Islet of Langerhans (tissue), 1 donor: ENCODE measurements around the gene SEMA6D.

Experiments
- FAIRE-seq: peaks from one replicate; lab custom pipeline; 2011; peaks lifted over from hg19 to GRCh38; lab: Jason Lieb, UNC

The SEMA6D gene

DNA sequence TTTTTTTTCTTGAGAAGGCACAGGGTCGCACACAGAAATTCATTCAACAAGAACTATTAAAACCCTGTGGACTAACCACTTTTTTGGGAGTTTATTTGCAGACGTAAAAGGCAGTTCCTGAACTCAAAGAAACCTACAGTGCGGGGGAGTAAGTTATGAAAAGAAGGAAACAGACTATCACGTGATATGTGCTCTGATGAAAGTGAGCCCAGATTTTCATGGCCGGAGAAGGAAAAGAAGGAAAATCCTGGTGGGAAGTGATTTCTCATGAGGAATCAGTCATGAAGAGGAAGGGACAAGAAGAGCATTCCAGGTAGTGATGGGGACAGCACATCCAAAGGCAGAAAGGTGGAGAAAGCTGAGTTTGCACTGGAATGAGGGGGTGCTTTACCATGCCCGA lies 26.1 kb downstream of the SEMA6D start:
- no peak for FAIRE-seq

DNA sequence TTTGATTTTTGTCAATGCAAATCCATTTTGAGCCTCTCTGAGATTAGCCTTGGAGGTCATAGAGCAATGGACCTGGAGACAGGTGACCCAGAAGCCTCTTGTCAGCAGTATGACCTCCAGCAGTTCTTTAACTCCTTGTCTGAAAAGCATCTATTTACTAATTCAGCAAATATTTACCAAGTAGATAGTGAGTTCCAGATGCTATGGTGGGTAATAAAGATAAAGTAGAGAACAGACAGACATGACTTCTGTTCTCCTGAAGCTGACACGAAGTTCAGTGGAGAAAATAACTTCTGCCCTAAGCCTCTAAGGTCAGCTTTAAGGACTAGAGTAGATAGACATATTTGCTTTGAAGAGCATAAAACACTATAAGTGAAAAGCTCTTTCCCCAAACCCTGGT lies 26.6 kb downstream of the SEMA6D start:
- FAIRE-seq = no peak

DNA sequence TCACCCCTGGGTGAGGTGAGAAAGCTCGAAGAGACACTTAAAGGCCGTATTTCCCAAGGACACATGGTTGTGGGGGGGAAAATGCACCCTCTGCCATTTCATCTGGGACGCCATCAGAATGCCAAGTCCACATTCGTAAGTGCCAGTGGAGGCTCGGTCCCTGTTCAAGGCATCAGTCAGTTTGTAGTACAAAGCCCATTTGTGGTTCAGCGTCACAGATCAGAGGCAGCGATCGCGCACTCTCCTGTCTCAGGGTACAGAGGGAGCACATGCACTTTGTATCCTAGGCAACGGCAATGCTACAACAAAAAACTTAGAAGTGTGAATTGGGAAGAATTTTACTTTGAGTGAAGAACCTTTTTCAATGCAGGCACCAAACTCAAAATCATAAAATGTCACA lies 27.2 kb downstream of the SEMA6D start:
- no peak for FAIRE-seq

DNA sequence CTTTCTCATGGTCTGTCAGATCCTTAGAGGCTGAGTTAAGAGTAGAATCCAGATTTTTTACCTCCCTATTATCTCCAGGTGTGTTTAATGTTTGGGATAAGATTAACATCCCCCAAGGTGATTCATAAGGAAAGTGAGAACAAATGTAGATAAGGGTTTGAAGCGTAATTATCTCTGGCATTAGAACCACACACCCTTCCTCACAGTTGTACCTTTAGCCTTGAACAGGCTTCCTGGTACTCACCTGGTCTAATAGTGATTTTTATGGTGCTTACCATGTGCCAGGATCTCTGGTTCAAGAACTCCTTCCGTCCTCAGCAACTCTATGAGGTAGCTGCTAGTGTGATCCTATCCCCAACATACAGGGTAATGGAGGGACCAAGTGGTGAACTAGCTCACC lies 27.7 kb downstream of the SEMA6D start:
- no peak for FAIRE-seq

DNA sequence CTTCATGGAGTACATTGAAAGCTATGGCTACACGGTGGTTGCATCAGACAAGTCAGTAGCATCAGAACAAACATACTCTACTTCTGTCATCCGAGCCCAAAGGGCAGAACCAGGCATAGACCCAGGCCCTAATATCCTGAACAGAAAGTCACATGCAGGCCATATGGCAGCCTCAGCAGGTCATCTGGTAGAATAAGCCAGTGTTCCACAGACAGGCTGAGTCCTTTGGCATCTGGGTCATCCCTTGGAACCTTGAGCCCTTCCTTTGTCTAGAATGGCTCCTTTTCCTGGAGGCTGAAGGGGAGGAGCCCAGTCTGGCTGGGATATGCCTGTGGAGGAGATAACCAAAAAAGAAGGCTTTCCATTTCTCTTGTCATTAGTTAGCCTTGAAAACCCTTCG lies 29.2 kb downstream of the SEMA6D start:
- FAIRE-seq = no peak

DNA sequence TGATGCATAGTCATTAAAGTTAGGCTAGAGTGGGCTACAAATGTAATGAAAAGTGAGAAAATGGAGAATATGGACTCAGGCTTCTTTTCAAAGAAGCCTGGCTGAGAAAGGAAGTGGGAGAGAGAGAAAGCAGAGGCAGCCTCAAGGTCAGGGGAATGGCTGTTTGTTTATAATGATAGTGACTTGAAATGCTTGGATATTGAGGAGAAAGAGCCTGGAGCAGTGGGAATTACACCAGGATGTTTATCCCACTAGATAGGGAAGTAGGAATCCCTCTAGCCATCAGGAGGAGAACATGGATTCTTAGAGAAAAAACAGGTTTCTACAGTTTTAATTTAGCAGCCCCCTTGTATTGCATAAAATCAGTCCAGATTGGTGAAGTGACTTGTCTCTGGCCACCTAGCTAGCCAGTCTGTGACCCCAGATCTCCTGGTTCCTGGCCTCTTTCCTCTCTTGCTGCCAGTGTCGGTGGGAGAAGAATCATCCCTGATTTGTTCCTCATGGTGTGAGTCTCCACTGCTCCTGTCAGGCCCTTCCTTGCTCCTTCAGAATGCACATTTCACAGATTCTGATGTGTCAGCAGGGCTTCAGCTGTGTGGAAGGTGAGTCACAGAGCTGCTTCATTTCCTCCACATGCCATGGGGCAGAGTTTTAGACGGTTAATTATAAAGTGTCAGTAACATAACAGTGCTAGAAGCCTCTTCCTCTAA lies 32.9 kb downstream of the SEMA6D start:
- peak; percentile 71 for FAIRE-seq

DNA sequence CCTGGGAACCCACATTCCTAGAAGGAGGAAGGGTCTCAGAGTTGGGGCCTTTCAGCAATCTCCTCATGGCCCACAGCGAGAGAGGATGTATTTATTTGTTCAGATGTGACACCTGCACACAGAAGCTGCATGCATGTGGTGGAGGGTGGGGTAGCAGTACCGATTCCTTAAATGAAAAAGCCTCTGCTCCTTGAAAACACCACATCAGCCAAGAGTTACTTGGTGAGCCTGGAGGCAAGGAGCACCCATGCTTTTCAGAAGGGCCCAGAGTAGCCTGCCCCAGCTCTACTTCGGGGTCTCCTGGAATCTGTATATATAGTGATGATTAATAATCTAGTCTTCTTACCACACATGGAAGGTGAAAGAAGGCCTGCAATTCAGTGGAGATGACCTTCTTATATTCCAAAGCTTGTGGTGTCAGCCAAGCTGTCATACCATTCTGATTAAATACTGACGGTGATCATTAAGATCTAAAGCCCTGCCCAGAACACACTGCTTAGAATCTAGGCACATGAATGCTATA lies 33.5 kb downstream of the SEMA6D start:
- FAIRE-seq = no peak

DNA sequence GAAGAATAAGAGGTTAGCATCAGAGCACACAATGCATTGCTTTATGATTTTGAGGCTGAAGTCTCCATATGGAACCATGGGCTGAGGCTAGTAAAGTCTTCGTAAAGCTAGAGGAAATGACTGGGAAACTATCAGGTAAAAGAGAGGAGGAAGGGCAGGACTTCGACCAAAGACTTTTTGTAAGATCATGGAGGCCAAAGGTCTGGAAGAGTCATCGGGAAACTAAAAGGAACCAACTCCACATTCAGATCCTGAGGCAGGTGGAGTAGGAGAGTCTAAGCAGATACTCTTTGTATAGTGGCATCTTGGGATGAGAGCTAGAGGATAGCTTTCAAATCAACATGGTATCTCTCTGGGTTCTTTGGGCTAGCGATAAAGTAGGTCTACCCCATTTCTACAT lies 36.3 kb downstream of the SEMA6D start:
- no peak for FAIRE-seq

DNA sequence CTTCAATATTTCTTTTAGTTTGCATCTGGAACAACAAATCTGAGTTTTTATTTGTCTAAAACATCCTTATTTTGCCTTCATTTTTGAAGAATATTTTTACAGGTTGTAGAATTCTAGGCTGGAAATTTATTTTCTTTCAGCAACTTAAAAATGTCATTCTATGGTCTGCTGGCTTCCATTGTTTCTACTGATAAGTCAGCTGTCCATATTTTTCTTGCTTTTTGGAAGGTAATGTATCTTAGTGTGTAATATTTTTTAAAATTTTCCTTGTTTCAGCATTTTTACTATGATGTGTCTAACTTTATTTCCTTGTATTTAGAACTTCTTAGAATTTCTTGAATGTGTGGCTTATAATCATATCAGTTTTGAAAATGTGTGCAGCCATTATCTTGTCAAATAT lies 37.0 kb downstream of the SEMA6D start:
- no peak for FAIRE-seq

DNA sequence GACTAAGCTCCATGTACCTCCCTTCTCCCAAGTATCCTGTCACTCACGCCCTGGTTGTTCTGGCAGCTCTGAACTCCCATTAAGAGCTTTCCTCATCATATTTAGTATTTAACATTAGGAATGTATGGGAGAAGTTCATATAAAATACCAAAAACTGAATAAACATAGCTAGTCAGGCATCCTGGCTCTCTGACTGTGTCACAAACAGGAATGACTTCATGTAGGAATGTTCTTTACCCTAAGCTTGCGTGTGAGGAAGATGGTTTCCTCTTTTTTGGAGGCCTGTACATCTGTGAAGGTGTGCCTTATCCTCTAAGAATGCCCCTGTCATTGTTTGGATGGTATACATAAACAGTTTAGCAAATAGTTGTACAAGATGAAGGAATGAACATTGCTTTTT lies 38.6 kb downstream of the SEMA6D start:
- no peak for FAIRE-seq

DNA sequence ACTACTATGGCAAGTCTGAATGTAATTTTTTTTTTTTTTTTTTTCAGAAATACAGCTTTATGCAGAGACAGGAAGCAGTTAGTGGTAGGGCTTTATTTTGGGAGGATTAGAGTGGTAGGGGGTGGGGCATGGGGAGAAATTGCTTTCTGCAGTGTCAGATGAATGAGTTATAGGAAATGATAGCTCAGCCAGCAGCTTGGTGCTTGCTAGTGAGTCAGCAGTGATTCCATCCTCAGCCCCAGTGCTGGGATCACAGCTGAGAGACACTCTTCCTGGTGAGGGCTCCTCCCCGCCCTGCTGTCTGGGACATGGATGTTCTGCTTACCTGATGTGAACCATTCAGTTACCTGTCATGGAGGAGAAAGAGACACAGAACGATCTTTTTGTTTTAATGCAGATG lies 39.6 kb downstream of the SEMA6D start:
- FAIRE-seq = no peak

DNA sequence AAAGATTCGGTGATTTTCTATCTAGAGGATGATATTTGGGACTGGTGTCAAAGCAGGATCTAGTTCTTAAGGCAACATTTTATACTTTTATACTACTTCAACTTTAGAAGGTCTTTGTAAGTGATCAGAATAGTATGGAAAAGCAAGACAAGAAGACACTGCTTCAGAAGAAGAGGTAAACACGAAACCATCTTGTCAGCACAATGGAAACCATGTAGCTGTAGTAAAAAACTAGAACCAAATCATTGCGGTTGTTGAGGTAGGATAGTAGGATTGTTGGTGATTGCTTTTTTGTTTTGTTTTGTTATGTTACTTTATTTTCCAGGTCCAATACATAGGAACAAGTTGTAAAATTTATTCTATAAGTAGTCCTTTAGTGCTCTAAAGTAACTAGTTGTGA lies 40.0 kb downstream of the SEMA6D start:
- FAIRE-seq = peak; percentile 65

DNA sequence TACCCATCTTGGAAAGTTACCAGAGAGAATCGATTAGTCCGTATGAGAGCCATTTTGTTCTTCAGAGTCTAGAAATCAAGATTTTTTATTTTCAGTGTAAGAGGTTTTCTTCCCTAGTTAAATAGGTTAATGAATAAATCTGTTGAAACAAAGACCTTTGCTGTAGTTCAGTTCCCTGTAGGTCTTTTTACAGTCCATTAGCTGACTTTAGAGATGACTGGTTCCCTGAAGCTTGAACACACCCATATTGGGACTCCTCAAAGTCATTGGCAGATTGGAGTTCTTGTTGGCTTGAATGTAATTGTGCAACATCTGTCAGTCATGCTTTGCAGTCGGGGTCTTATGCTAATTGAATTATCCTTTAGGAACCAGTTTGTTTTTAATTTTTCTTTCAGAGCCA lies 45.3 kb downstream of the SEMA6D start:
- FAIRE-seq = no peak

DNA sequence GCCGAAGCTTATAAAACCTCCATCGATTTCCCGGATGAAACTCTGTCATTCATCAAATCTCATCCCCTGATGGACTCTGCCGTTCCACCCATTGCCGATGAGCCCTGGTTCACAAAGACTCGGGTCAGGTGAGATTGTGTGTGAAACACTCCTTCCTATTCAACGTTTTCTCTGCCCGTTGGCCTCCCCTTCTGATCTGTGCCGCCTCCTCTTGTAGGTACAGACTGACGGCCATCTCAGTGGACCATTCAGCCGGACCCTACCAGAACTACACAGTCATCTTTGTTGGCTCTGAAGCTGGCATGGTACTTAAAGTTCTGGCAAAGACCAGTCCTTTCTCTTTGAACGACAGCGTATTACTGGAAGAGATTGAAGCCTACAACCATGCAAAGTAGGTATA lies 47.4 kb downstream of the SEMA6D start:
- no peak for FAIRE-seq

DNA sequence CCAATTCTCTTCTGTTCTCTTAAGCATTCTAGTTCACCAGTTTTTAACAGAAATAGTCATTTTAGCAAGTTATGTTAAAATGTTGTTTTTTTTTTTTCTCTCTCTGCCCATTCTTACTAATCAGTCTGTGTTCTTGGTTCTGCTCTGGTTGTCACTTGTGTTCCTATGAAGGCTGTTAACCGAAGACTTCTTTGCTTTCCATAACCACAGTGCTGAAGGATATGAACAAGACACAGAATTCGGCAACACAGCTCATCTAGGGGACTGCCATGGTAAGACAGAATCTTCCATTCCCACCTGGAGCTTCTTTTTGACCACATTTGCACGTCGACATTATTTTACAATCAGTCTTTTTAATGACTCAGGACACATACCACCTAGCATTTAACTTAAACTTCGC lies 49.1 kb downstream of the SEMA6D start:
- no peak for FAIRE-seq

DNA sequence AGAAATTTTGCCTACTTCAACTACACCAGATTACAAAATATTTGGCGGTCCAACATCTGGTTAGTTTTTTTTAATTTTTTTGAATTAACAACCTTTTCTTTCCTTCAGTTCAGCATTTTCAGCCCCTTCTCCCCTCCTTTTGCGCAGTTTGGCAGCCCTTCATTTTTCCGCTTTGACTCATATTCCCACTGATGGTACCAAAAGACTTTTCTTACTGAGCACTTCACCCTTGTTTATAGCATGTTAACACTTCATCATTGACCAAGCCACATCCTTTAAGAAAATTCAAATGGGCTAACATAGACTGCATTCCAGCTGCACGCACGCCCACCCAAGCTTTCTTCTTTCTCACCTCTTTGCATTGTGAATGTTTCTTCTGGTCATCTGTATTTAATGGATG lies 49.7 kb downstream of the SEMA6D start:
- FAIRE-seq = no peak

DNA sequence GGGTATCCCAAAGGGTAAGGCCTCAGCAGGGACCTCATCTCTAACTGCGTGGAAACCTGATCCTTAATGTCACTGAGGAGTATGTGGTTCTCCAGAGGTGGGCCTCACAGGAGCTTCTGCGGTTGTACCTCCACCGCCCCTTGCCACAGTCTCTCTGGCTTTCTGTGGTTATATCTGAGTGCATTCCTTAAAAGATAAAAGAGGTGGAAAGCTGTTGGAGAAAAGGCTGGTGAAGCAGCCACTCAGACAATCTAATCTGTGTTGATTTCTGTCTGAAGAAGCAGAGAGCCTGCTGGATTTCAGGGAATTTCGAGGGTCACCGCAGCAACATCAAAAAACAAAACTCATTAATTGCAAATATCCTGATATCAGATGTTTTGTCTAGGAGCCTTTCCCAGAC lies 51.4 kb downstream of the SEMA6D start:
- FAIRE-seq = no peak

DNA sequence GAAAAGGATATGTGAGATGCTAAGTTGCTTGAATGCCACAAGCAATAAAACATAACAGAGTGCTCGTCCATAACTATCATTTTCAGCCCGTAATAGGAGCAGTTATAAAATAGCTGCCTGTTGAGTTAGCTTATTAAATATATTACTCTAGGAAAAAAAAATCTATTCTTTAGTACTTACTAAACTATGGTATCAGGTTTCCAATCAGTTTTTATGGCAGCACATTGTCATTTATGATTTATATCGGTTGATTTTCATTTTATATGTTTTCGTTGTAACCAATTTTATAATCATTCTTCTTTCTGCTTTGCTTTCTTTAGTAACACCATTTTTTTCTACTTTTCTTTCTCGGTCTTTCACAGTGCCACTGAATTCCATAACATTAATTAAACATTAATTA lies 51.9 kb downstream of the SEMA6D start:
- no peak for FAIRE-seq

DNA sequence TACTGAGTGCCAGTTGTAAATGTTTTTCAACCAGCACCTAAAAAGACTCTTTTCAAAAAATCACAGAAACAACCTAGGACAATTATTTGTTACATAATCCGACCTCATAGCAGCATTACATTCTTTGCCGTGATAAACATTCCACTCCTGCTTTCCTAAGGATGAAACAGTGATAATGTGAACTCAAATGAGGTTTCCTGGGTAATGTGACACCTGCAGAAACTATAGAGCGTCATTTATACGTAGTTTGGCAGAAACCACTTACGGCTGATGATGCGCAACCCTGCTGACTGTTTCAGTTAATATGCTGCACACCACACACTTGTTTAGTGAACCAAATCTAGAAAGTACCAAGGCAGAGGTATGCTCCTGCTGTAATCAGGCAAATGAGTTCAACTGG lies 55.8 kb downstream of the SEMA6D start:
- no peak for FAIRE-seq

DNA sequence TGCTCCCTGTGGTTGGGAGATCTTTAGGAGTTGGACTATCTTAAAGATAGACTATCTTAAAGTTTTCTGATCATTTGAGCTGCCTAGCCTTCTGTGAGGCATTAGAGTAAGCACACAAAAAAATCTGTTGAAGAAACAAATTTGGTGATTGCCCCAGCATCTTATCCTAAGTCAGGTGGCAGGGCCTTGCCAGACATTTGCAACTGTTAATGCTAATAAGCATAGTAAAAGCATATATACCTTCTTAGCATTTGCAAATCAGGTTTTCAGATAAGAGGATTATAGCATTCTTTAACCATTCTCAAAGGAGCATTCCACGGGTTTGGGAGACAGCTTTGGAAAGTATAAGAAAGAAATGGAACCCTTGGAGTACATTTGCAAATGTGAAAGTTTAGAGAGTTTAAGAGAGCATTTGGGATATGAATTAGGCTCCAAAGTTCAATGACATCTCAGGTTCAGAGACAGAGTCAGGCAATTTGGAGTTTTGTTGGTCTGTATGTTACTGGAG lies 61.0 kb downstream of the SEMA6D start:
- FAIRE-seq = no peak

DNA sequence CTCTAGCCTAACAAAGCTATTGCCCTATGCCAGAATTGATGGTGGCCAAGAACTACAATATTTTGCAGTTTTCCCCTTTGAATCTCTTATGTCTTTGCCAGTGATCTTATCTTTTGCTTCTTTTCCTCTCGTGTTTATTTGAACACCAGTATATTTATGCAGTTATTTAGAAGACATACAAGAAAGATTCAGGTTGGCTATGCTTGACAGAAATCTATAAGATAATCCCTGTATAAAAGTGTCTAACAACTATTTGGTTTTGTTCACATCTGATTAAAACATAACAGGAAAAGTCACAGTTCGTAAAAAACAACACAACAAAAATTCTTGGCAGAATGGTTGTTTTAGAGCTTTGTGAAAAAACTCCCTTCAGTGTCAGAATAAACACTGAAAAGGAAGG lies 63.7 kb downstream of the SEMA6D start:
- FAIRE-seq = no peak

DNA sequence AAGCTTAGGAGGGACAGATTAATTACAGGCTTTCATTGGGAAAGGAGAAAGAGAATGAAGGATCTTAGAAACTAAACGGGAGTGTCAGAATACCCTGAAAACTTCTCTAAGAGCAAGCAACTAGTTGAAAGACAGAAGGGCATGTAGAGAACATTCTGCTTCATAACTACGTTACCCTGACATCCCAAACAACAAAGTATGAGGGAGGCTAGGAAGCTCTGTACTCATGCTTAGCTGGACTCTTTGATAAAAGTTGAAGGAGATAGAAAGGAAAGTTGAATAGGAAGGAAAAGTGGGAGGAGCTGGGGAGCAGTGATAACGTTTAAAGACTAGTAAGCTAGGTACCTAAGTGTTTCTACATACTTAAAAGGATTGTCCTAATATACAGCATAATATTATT lies 64.2 kb downstream of the SEMA6D start:
- no peak for FAIRE-seq

DNA sequence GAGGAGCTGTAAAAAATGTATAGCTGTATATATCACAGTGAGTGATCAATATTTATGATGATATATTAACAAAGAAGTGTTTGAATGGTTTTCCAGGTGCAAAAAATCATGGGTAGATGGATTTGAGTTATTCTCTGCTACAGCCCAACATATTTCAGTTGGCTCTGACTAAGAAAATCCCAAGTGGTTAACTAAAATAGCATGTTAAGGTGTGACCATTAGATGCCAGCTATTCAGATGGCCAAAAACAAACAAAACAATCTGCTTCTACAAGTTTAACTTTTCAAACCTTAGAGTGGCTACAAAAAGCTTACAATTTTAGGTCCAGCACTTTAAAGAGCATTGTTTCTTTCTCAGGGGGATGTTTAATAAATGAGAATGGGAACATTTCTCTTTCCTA lies 67.5 kb downstream of the SEMA6D start:
- FAIRE-seq = no peak

DNA sequence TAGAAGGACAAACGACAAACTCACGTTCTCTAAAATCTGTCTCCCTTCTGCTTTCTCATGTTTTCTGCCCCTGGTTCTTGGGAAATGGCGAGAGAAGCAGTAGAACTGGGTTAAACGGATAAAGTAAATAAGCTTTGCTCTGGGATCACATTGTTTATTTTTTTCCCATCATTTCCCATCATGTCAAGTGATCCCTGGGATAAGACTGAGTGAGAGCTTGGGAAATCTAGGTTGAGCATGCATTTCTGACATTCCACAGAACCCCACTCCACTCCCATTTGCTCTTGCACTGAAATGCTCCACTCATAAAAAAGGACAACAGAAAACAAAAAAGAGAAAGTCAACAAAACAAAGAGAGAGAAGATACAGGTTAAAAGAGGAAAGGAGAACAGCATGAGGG lies 69.1 kb downstream of the SEMA6D start:
- no peak for FAIRE-seq

DNA sequence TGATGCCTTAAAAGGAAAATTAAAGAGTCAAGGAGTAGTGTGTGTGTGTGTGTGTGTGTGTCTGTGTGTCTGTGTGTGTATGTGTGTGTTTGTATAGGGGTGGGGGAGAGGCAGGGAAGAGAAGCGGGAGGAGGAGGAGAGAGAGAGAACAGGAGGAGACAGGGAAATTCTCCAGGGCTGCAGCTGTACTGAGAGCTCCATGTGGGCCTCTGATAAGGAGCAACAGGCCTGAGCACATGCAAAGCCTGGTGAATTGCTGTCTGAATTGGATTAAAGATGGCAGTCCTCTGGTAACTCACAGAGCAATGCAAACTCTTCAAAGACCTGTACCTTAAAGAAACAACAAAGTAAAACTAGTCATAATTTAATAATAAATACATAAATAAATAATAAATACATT lies 70.6 kb downstream of the SEMA6D start:
- no peak for FAIRE-seq
